H1 (cell line): Measurements from ENCODE around the gene ERC1. TPM values are rescaled to one million over a fixed set of nuclear protein-coding genes. Genes with fewer than 3 reads are reported as not detected.
"Not testable (repeated sequence)": the region's sequence is repeated elsewhere in the genome, so short reads cannot be mapped to it uniquely, and the experiment has no call there.

ENCODE experiments used
- CTCF ChIA-PET: fragments of 300-600 bp; sonication (Branson Sonifier 250); formaldehyde crosslinking; loops from one replicate; lab custom pipeline; 2021; ENCODE audit not compliant: partially characterized antibody; lab: Charles Lee
- POLR2A ChIA-PET: fragments of 300-600 bp; sonication (Branson Sonifier 250); formaldehyde crosslinking; loops from one replicate; lab custom pipeline; 2021; ENCODE audit warnings: inconsistent platforms; ENCODE audit not compliant: partially characterized antibody; lab: Charles Lee
- DNase-seq, 2 experiments: peaks; one replicate each; pipeline versions ENCODE4 v3.0.0 to v3.0.0-alpha.2; 2010 to 2022; ENCODE audit warnings: low spot score in 2 of 2, low read depth in 1 of 2, mixed read lengths in 1 of 2
- FAIRE-seq: peaks from 2 replicates; lab custom pipeline; 2011; peaks lifted over from hg19 to GRCh38; lab: Jason Lieb, UNC
- H2AFZ ChIP-seq: 2 replicates; pipeline ENCODE4 v1.8.1; 2012; ENCODE audit warnings: low read length, inconsistent platforms
- H2AK5ac ChIP-seq: 2 replicates; pipeline ENCODE4 v1.6.1; 2013; ENCODE audit warnings: low read depth, low read length
- H2BK120ac ChIP-seq: replicated peaks from 2 replicates; pipeline ENCODE3; 2013; ENCODE audit warnings: low read depth, low read length, inconsistent platforms
- H2BK12ac ChIP-seq: 2 replicates; pipeline ENCODE4 v1.6.1; 2013; ENCODE audit warnings: low read depth, low read length
- H2BK15ac ChIP-seq: 2 replicates; pipeline ENCODE4 v1.6.1; 2013; ENCODE audit warnings: low read length
- H2BK20ac ChIP-seq: 2 replicates; pipeline ENCODE4 v1.6.1; 2013; ENCODE audit warnings: low read length
- H2BK5ac ChIP-seq: 2 replicates; pipeline ENCODE4 v1.6.1; 2013; ENCODE audit warnings: low read depth, low read length
- H3K14ac ChIP-seq: 2 replicates; pipeline ENCODE4 v1.6.1; 2013; ENCODE audit warnings: inconsistent platforms; ENCODE audit not compliant: insufficient read length
- H3K18ac ChIP-seq: 2 replicates; pipeline ENCODE4 v1.6.1; 2013; ENCODE audit warnings: low read length; ENCODE audit errors: extremely low read depth
- H3K23ac ChIP-seq: 2 replicates; pipeline ENCODE4 v1.6.1; 2013; ENCODE audit warnings: inconsistent platforms; ENCODE audit not compliant: insufficient read length
- H3K23me2 ChIP-seq: 2 replicates; pipeline ENCODE4 v1.6.1; 2013; ENCODE audit warnings: low read depth, low read length
- H3K27ac ChIP-seq: 2 replicates; pipeline ENCODE4 v1.6.1; 2011; ENCODE audit warnings: low read depth, low read length, inconsistent platforms
- H3K27me3 ChIP-seq, 4 experiments: replicated peaks in 1 of 4; 1 replicate in 1 of 4; 2 replicates in 3 of 4; pipeline versions ENCODE4 v1.6.1 to v1.8.1; 2011 to 2013; ENCODE audit warnings: low read length in 3 of 4, mild to moderate bottlenecking in 3 of 4, inconsistent platforms in 2 of 4, mixed read lengths in 2 of 4, moderate library complexity in 1 of 4; ENCODE audit not compliant: control insufficient read depth in 3 of 4, insufficient read depth in 3 of 4; ENCODE audit errors: extremely low read depth in 1 of 4
- H3K36me3 ChIP-seq, 4 experiments: 2 replicates each; pipeline versions ENCODE4 v1.6.1 to v1.8.1; 2011 to 2013; ENCODE audit warnings: mild to moderate bottlenecking in 4 of 4, low read length in 3 of 4, moderate library complexity in 2 of 4, control low read depth in 1 of 4, inconsistent platforms in 1 of 4; ENCODE audit not compliant: insufficient read depth in 4 of 4, control insufficient read depth in 2 of 4
- H3K4ac ChIP-seq: replicated peaks from 2 replicates; pipeline ENCODE3; 2013; ENCODE audit warnings: low read length, low read depth, mixed read lengths, inconsistent platforms; ENCODE audit not compliant: insufficient read length
- H3K4me1 ChIP-seq, 4 experiments: replicated peaks in 1 of 4; 1 replicate in 1 of 4; 2 replicates in 3 of 4; pipeline versions ENCODE4 v1.6.1 to v1.8.1; 2011 to 2013; ENCODE audit warnings: low read length in 3 of 4, inconsistent platforms in 2 of 4, mixed read lengths in 1 of 4; ENCODE audit not compliant: insufficient read depth in 4 of 4, control insufficient read depth in 3 of 4
- H3K4me2 ChIP-seq, 2 experiments: 2 replicates each; pipeline versions ENCODE4 v1.6.1 to v1.8.1; 2011 to 2013; ENCODE audit warnings: low read depth in 2 of 2, low read length in 2 of 2, control low read depth in 1 of 2, inconsistent platforms in 1 of 2, mild to moderate bottlenecking in 1 of 2; ENCODE audit not compliant: insufficient read depth in 1 of 2
- H3K4me3 ChIP-seq, 4 experiments: fragments of 200-600, 300-600 bp in 1 of 4; sonication (generic), shearing (Covaris generic), sonication (Bioruptor Twin) in 1 of 4; 2 replicates each; pipeline versions ENCODE4 v1.5.1 to v1.8.1; 2011 to 2016; ENCODE audit warnings: low read length in 4 of 4, low read depth in 3 of 4, control low read depth in 2 of 4, inconsistent platforms in 2 of 4, mild to moderate bottlenecking in 2 of 4, mixed read lengths in 1 of 4, moderate library complexity in 1 of 4; ENCODE audit not compliant: insufficient read depth in 2 of 4; ENCODE audit errors: extremely low read depth in 1 of 4
- H3K56ac ChIP-seq: replicated peaks from 2 replicates; pipeline ENCODE3; 2013; ENCODE audit warnings: low read depth, mild to moderate bottlenecking, mixed read lengths, low read length, inconsistent platforms; ENCODE audit not compliant: insufficient read length
- H3K79me1 ChIP-seq: 2 replicates; pipeline ENCODE4 v1.6.1; 2013; ENCODE audit warnings: low read depth, low read length, control low read depth
- H3K79me2 ChIP-seq, 2 experiments: 2 replicates each; pipeline versions ENCODE4 v1.6.1 to v1.8.1; 2012 to 2013; ENCODE audit warnings: low read length in 2 of 2, mild to moderate bottlenecking in 2 of 2, inconsistent platforms in 1 of 2; ENCODE audit not compliant: insufficient read depth in 2 of 2, control insufficient read depth in 1 of 2
- H3K9ac ChIP-seq, 4 experiments: replicated peaks in 1 of 4; 1 replicate in 1 of 4; 2 replicates in 3 of 4; pipeline versions ENCODE4 v1.6.1 to v1.8.1; 2011 to 2013; ENCODE audit warnings: low read depth in 3 of 4, low read length in 3 of 4, control low read depth in 2 of 4, mild to moderate bottlenecking in 2 of 4, moderate library complexity in 2 of 4, inconsistent platforms in 1 of 4; ENCODE audit errors: extremely low read depth in 1 of 4
- H3K9me3 ChIP-seq, 2 experiments: 2 replicates each; pipeline versions ENCODE4 v1.6.1 to v1.8.1; 2012 to 2013; ENCODE audit warnings: mild to moderate bottlenecking in 2 of 2, moderate library complexity in 2 of 2, control low read depth in 1 of 2, inconsistent platforms in 1 of 2, low read depth in 1 of 2, low read length in 1 of 2, mixed read lengths in 1 of 2; ENCODE audit not compliant: insufficient read depth in 2 of 2
- H4K20me1 ChIP-seq, 2 experiments: replicated peaks in 1 of 2; 2 replicates each; pipeline versions ENCODE3 to v1.8.1; 2011 to 2013; ENCODE audit warnings: inconsistent platforms in 2 of 2, low read length in 2 of 2, mild to moderate bottlenecking in 1 of 2; ENCODE audit not compliant: insufficient read depth in 2 of 2, control insufficient read depth in 1 of 2
- H4K5ac ChIP-seq: 2 replicates; pipeline ENCODE4 v1.6.1; 2013; ENCODE audit warnings: low read length, low read depth, mixed read lengths, inconsistent platforms; ENCODE audit not compliant: insufficient read length
- H4K8ac ChIP-seq: 2 replicates; pipeline ENCODE4 v1.8.0; 2013; ENCODE audit warnings: mild to moderate bottlenecking, moderate library complexity, low read length, inconsistent platforms; ENCODE audit not compliant: insufficient read depth; ENCODE audit errors: extremely low read depth
- H4K91ac ChIP-seq: replicated peaks from 2 replicates; pipeline ENCODE3; 2013; ENCODE audit warnings: low read length, mixed read lengths, inconsistent platforms; ENCODE audit not compliant: insufficient read length
- WGBS, 2 experiments: shearing (Covaris generic) in 1 of 2; methylation state at CpG; one replicate each; pipeline versions ENCODE4 v1.1.6 to v1.1.7; 2013 to 2015; ENCODE audit warnings: low lambda C conversion rate in 2 of 2, mixed read lengths in 2 of 2, inconsistent platforms in 1 of 2, low coverage in 1 of 2, missing lambda C conversion rate in 1 of 2; ENCODE audit not compliant: insufficient replicate concordance in 2 of 2, insufficient coverage in 1 of 2, insufficient read length in 1 of 2; ENCODE audit errors: extremely low coverage in 1 of 2, missing lambda C conversion rate in 1 of 2; 5-methylcytosine and 5-hydroxymethylcytosine counted together
- polyA plus RNA-seq, 7 experiments: library from polyadenylated mRNA; depleted of rRNA in 3 of 7; stranded (reverse) in 5 of 7; unstranded in 2 of 7; fragments of >200 nt in 5 of 7; fragments of 200-250 nt in 2 of 7; gene quantifications; 1 replicate in 5 of 7; 2 replicates in 1 of 7; 4 replicates in 1 of 7; pipeline versions ENCODE4 v1.2.1 to v1.2.3, GENCODE V29; 2011 to 2013; ENCODE audit warnings: missing spikeins in 2 of 7, mixed read lengths in 2 of 7
- total RNA-seq: library from RNA; stranded (reverse); fragmentation: NEBNext Ultra II Directional; extraction: Animal tissue kit (Norgen Biotek cat#: 25700); gene quantifications from 2 replicates; pipeline ENCODE4 v1.2.1, GENCODE V29; 2021

The ERC1 gene
- total and polyA plus RNA-seq, 2 of the 8 experiments (the other 6 are each of a cell fraction or from before 2014, with no cell fraction given) = 7.8 to 45.7 TPM

- FAIRE-seq, H3K9me3 ChIP-seq, H2BK15ac ChIP-seq, H3K36me3 ChIP-seq, H3K18ac ChIP-seq, DNase-seq, H3K4me3 ChIP-seq, H3K23ac ChIP-seq, H3K56ac ChIP-seq, H3K27me3 ChIP-seq, H2BK120ac ChIP-seq, H2BK20ac ChIP-seq, H4K20me1 ChIP-seq, H3K79me1 ChIP-seq, H3K9ac ChIP-seq, H4K91ac ChIP-seq, H3K23me2 ChIP-seq, H2AFZ ChIP-seq, H3K4ac ChIP-seq, H3K4me2 ChIP-seq, H3K14ac ChIP-seq, H3K27ac ChIP-seq, POLR2A ChIA-PET, H3K79me2 ChIP-seq, H4K8ac ChIP-seq, H3K4me1 ChIP-seq, H2BK5ac ChIP-seq, H4K5ac ChIP-seq, H2BK12ac ChIP-seq, H2AK5ac ChIP-seq: not testable (repeated sequence)
- 96% methylated on average over 8 of the region's 8 CpGs; no CpG with 5 or more reads in 1 of the 2 experiments for WGBS, 2 experiments
- CTCF ChIA-PET = interaction anchor here (0.9 to 1.8 kb wide), 2 partner anchors 119 to 221 kb away, joined by 3 to 6 read pairs; no protein-coding TSS in a partner anchor
Observed at GRCh38 chr12:1339178-1339541, 348.1 kb downstream of the ERC1 start.
